GM12878 (cell line): ENCODE measurements around the gene SMIM10. TPM values are rescaled to one million over a fixed set of nuclear protein-coding genes. Genes with fewer than 3 reads are reported as not detected.

Source experiments
- ATAC-seq: fragments of 200-7000 bp; cut with Tn5 transposase; 3 replicates; pipeline ENCODE4 v1.9.1; 2020; ENCODE audit warnings: mild to moderate bottlenecking, moderate library complexity
- BruUV-seq: library from RNA; stranded (reverse); fragments of 400-500 nt; replicated peaks from 2 replicates; lab custom pipeline; 2021; lab: Mats Ljungman, UMichigan
- CTCF ChIA-PET: fragments of 300-600 bp; sonication (Branson Sonifier 250); formaldehyde crosslinking; extraction: SDS; loops from one replicate; lab custom pipeline; 2021; ENCODE audit warnings: inconsistent platforms; lab: Yijun Ruan, JAX
- POLR2A ChIA-PET: fragments of 350-600 bp; formaldehyde crosslinking; extraction: SDS; loops from one replicate; lab custom pipeline; 2021; ENCODE audit warnings: inconsistent platforms; lab: Charles Lee
- RAD21 ChIA-PET: fragments of 300-600 bp; sonication (Branson Sonifier 250); formaldehyde crosslinking; loops from one replicate; lab custom pipeline; 2023; ENCODE audit warnings: antibody characterized with exemption; ENCODE audit not compliant: unreplicated experiment; lab: Charles Lee
- SMC1A ChIA-PET: fragments of 300-600 bp; sonication (Branson Sonifier 250); formaldehyde crosslinking; loops from one replicate; lab custom pipeline; 2023; ENCODE audit not compliant: unreplicated experiment, uncharacterized antibody; lab: Charles Lee
- DNase-seq: peaks from one replicate; pipeline ENCODE4 v3.0.0-alpha.2; 2011; ENCODE audit warnings: low read depth, low spot score
- FAIRE-seq: peaks from 3 replicates; lab custom pipeline; 2011; peaks lifted over from hg19 to GRCh38; lab: Jason Lieb, UNC
- H2AFZ ChIP-seq: 2 replicates; pipeline ENCODE4 v1.6.0; 2011; ENCODE audit warnings: low read depth, low read length, control low read depth; ENCODE audit not compliant: control insufficient read depth
- H3K27ac ChIP-seq: 2 replicates; pipeline ENCODE4 v1.5.1; 2011; ENCODE audit warnings: control low read depth; ENCODE audit not compliant: control insufficient read depth, insufficient read depth
- H3K27me3 ChIP-seq, 2 experiments: replicated peaks in 1 of 2; 2 replicates each; pipeline versions ENCODE4 v1.6.0 to v1.6.1; 2011; ENCODE audit warnings: low read length in 1 of 2; ENCODE audit not compliant: control insufficient read depth in 2 of 2, insufficient read depth in 2 of 2
- H3K36me3 ChIP-seq, 2 experiments: 2 replicates each; pipeline ENCODE4 v1.5.1; 2011; ENCODE audit warnings: low read length in 1 of 2; ENCODE audit not compliant: control insufficient read depth in 2 of 2, insufficient read depth in 2 of 2
- H3K4me1 ChIP-seq: 2 replicates; pipeline ENCODE4 v1.6.1; 2011; ENCODE audit warnings: mild to moderate bottlenecking, low read length, moderate library complexity, mixed read lengths; ENCODE audit not compliant: control insufficient read depth, insufficient read depth
- H3K4me2 ChIP-seq: 2 replicates; pipeline ENCODE4 v1.6.0; 2011; ENCODE audit warnings: control low read depth; ENCODE audit not compliant: control insufficient read depth, insufficient read depth
- H3K4me3 ChIP-seq: fragments of 200-600 bp; sonication (generic); 2 replicates; pipeline ENCODE4 v1.5.1; 2016
- H3K79me2 ChIP-seq: 2 replicates; pipeline ENCODE4 v1.6.0; 2011; ENCODE audit warnings: low read length; ENCODE audit not compliant: control insufficient read depth, insufficient read depth
- H3K9ac ChIP-seq: 2 replicates; pipeline ENCODE4 v1.8.0; 2011; ENCODE audit warnings: low read length, control low read depth, mixed read lengths; ENCODE audit not compliant: control insufficient read depth, insufficient read depth
- H3K9me3 ChIP-seq: replicated peaks from 3 replicates; pipeline ENCODE4 v1.5.1; 2011; ENCODE audit warnings: mild to moderate bottlenecking, low read length; ENCODE audit not compliant: control insufficient read depth, insufficient read depth
- H4K20me1 ChIP-seq: 2 replicates; pipeline ENCODE4 v1.6.0; 2011; ENCODE audit not compliant: control insufficient read depth, insufficient read depth
- BACH1 ChIP-seq: fragments of 450-650 bp; IDR thresholded peaks from 2 replicates; pipeline ENCODE4 v1.6.1; 2017; ENCODE audit warnings: mild to moderate bottlenecking, borderline replicate concordance
- CBX3 ChIP-seq: fragments of 200-600 bp; sonication (generic); IDR thresholded peaks from 2 replicates; pipeline ENCODE4 v1.6.1; 2016; ENCODE audit warnings: low read depth, borderline replicate concordance
- CBX5 ChIP-seq: sonication (generic); IDR thresholded peaks from 2 replicates; pipeline ENCODE4 v1.6.1; 2016; ENCODE audit warnings: low read depth, moderate library complexity, mild to moderate bottlenecking, inconsistent platforms
- DPF2 ChIP-seq: fragments of 450-650 bp; IDR thresholded peaks from 2 replicates; pipeline ENCODE4 v1.6.1; 2017; ENCODE audit warnings: mild to moderate bottlenecking
- EZH2 ChIP-seq: IDR thresholded peaks from 2 replicates; pipeline ENCODE4 v1.6.1; 2012; ENCODE audit warnings: low read depth, mild to moderate bottlenecking, control low read depth, inconsistent platforms, low read length, borderline replicate concordance; ENCODE audit not compliant: control insufficient read depth
- FOS ChIP-seq: IDR thresholded peaks from 3 replicates; pipeline ENCODE4 v1.6.1; 2011; ENCODE audit warnings: borderline replicate concordance; ENCODE audit not compliant: insufficient read length; ENCODE audit errors: extremely low read depth
- GABPA ChIP-seq: IDR thresholded peaks from 2 replicates; pipeline ENCODE4 v1.6.1; 2014; ENCODE audit warnings: antibody characterized with exemption, low read depth, mild to moderate bottlenecking, inconsistent platforms
- IRF4 ChIP-seq: IDR thresholded peaks from 2 replicates; pipeline ENCODE4 v1.6.1; 2011; ENCODE audit warnings: low read depth, low read length
- LARP7 ChIP-seq: fragments of 450-650 bp; IDR thresholded peaks from 2 replicates; pipeline ENCODE4 v1.6.1; 2017; ENCODE audit warnings: mild to moderate bottlenecking
- MYB ChIP-seq: fragments of 150-350 bp; IDR thresholded peaks from 2 replicates; pipeline ENCODE4 v1.6.1; 2014; ENCODE audit warnings: mild to moderate bottlenecking, low read depth, low read length, borderline replicate concordance
- NFYA ChIP-seq: IDR thresholded peaks from 2 replicates; pipeline ENCODE4 v1.6.1; 2011; ENCODE audit warnings: low read depth, mild to moderate bottlenecking, low read length, improper control_type of control experiment, borderline replicate concordance
- NKRF ChIP-seq: fragments of 450-650 bp; conservative IDR thresholded peaks from 2 replicates; pipeline ENCODE4 v1.6.1; 2017; ENCODE audit warnings: mild to moderate bottlenecking, moderate library complexity
- NR2F1 ChIP-seq: fragments of 450-650 bp; conservative IDR thresholded peaks from 2 replicates; pipeline ENCODE4 v1.6.1; 2017; ENCODE audit warnings: mild to moderate bottlenecking
- PAX8 ChIP-seq: fragments of 450-650 bp; IDR thresholded peaks from 2 replicates; pipeline ENCODE4 v1.6.1; 2017; ENCODE audit warnings: mild to moderate bottlenecking, moderate library complexity
- PKNOX1 ChIP-seq: fragments of 450-650 bp; IDR thresholded peaks from 2 replicates; pipeline ENCODE4 v1.6.1; 2016; ENCODE audit warnings: mild to moderate bottlenecking
- RB1 ChIP-seq: fragments of 450-650 bp; formaldehyde crosslinking; IDR thresholded peaks from 2 replicates; pipeline ENCODE4 v1.6.1; 2017; ENCODE audit warnings: mild to moderate bottlenecking, borderline replicate concordance
- SMAD5 ChIP-seq: IDR thresholded peaks from 2 replicates; pipeline ENCODE4 v1.6.1; 2016; ENCODE audit warnings: antibody characterized with exemption, low read depth
- SMC3 ChIP-seq: IDR thresholded peaks from 2 replicates; pipeline ENCODE4 v1.6.1; 2011; ENCODE audit warnings: low read length, improper control_type of control experiment, borderline replicate concordance
- WGBS: methylation state at CpG from one replicate; pipeline ENCODE4 v1.1.6; 2016; ENCODE audit warnings: low lambda C conversion rate; ENCODE audit not compliant: insufficient replicate concordance, insufficient coverage; ENCODE audit errors: missing lambda C conversion rate; 5-methylcytosine and 5-hydroxymethylcytosine counted together
- in situ Hi-C: fragments of 300-500 bp; cut with MboI; formaldehyde crosslinking; loops from 9 replicates; pipeline ENCODE4 v1.14.3; 2018; ENCODE audit warnings: mixed read lengths
- intact Hi-C: fragments of 100-400 bp; cut with micrococcal nuclease; formaldehyde crosslinking; loops from one replicate; pipeline ENCODE4 v1.14.2; 2022; ENCODE audit not compliant: unreplicated experiment
- polyA plus RNA-seq, 11 experiments: library from polyadenylated mRNA; depleted of rRNA in 4 of 11; unstranded in 6 of 11; stranded (reverse) in 5 of 11; fragments of >200 nt; fragmentation: Nextera tagmentation in 4 of 11; fragmentation: Illumina TruSeq in 1 of 11; extraction: Ambion mirVana in 4 of 11; extraction: Trizol in 1 of 11; gene quantifications; 1 replicate in 1 of 11; 2 replicates in 10 of 11; pipeline versions ENCODE4 v1.2.1 to v1.2.3, GENCODE V29; 2011 to 2016; ENCODE audit warnings: inconsistent platforms in 2 of 11, missing spikeins in 2 of 11, low read depth in 1 of 11
- total RNA-seq, 4 experiments: library from RNA; depleted of rRNA in 3 of 4; stranded (reverse); fragments of >200 nt in 3 of 4; fragmentation: Illumina TruSeq in 1 of 4; extraction: Trizol in 1 of 4; gene quantifications; 2 replicates each; pipeline versions ENCODE4 v1.2.1 to v1.2.3, GENCODE V29; 2013 to 2021

SMIM10 gene
- total and polyA plus RNA-seq, 10 of the 15 experiments (the other 5 are each of a cell fraction or from before 2014, with no cell fraction given): 0.04 to 0.16 (median 0.10) TPM; not detected in 6

GRCh38 chrX:134949271-134949670 lies 41.5 kb upstream of the SMIM10 start:
- no peak for FAIRE-seq
- H3K9me3 ChIP-seq: no peaks in the 10 kb centered on the region
- in situ Hi-C loops: no loop called here

More at GRCh38 chrX:134949271-134949670, 41.5 kb upstream of the SMIM10 start:
- no peaks in the 10 kb centered on the region for H4K20me1 ChIP-seq
- RAD21 ChIA-PET: no interaction called here
- DNase-seq (no peak), ATAC-seq (no peak)
- WGBS: 44% methylated on average over 3 of the region's 3 CpGs
- CTCF ChIA-PET: no interaction called here
- SMC1A ChIA-PET: interaction anchor here (0.6 kb wide), 1 partner anchor 14 kb away, joined by 3 read pairs; no protein-coding TSS in a partner anchor
- H3K27me3 ChIP-seq: no peaks in the 10 kb centered on the region
- no peak overlapping the region for H2AFZ ChIP-seq
- BruUV-seq: no TSS peak
- TF ChIP-seq CBX5 (no peak), FOS (no peak), PAX8 (no peak), NR2F1 (no peak), RB1 (no peak), MYB (no peak), NKRF (no peak), CBX3 (no peak), IRF4 (no peak), LARP7 (no peak), EZH2 (no peak), SMC3 (no peak), NFYA (no peak), DPF2 (no peak), GABPA (no peak), BACH1 (no peak), PKNOX1 (no peak), SMAD5 (no peak)
- no peaks in the 10 kb centered on the region for H3K36me3 ChIP-seq
- H3K9ac ChIP-seq: no peak overlapping the region
- intact Hi-C loops: no loop called here
- H3K4me2 ChIP-seq: no peak overlapping the region
- no peak overlapping the region for H3K27ac ChIP-seq
- no peaks in the 10 kb centered on the region for H3K79me2 ChIP-seq
- POLR2A ChIA-PET: no interaction called here
- no peaks in the 10 kb centered on the region for H3K4me1 ChIP-seq
- no peak overlapping the region for H3K4me3 ChIP-seq
